ENCODE data around the gene GGTLC2.
"Not testable (repeated sequence)": the region's sequence is repeated elsewhere in the genome, so short reads cannot be mapped to it uniquely, and the experiment has no call there.

The GGTLC2 gene

GRCh38 chr22:22605074-22605404 is 39.4 kb upstream of the GGTLC2 start:
- DNase-seq (ENCODE audit: low read depth), result no peak
- no peak for TF ChIP-seq CTCF (conservative IDR thresholded peaks at IDR 0.05; ENCODE audit: low read depth, low read length)
- H3K4me3 ChIP-seq (ENCODE audit: low read depth, low read length), result no peak overlapping the region

- not testable (repeated sequence) for DNase-seq (ENCODE audit: low read depth); H3K4me3 ChIP-seq (ENCODE audit: low read depth, low read length)
Measured at GRCh38 chr22:22608022-22608421, 36.4 kb upstream of the GGTLC2 start.

- no peak for TF ChIP-seq CTCF (conservative IDR thresholded peaks at IDR 0.05; ENCODE audit: low read depth, low read length)
- peak; percentile 28 for DNase-seq (ENCODE audit: low read depth)
- no peak overlapping the region for H3K4me3 ChIP-seq (ENCODE audit: low read depth, low read length)
Measured at GRCh38 chr22:22609291-22609690, 35.1 kb upstream of the GGTLC2 start.

- no peak for TF ChIP-seq CTCF (conservative IDR thresholded peaks at IDR 0.05; ENCODE audit: low read depth, low read length)
- no peak overlapping the region for H3K4me3 ChIP-seq (ENCODE audit: low read depth, low read length)
- no peak for DNase-seq (ENCODE audit: low read depth)
Measured at GRCh38 chr22:22612516-22612915, 31.9 kb upstream of the GGTLC2 start.

GRCh38 chr22:22614065-22614464 is 30.3 kb upstream of the GGTLC2 start:
- no peak for TF ChIP-seq CTCF (conservative IDR thresholded peaks at IDR 0.05; ENCODE audit: low read depth, low read length)
- H3K4me3 ChIP-seq (ENCODE audit: low read depth, low read length), result no peak overlapping the region
- DNase-seq (ENCODE audit: low read depth), result no peak

- DNase-seq (ENCODE audit: low read depth), result peak; percentile 5
- TF ChIP-seq CTCF (conservative IDR thresholded peaks at IDR 0.05; ENCODE audit: low read depth, low read length), result no peak
- H3K4me3 ChIP-seq (ENCODE audit: low read depth, low read length), result no peak overlapping the region
Measured at GRCh38 chr22:22616636-22617035, 27.8 kb upstream of the GGTLC2 start.

GRCh38 chr22:22618448-22618847 is 26.0 kb upstream of the GGTLC2 start:
- H3K4me3 ChIP-seq (ENCODE audit: low read depth, low read length), result no peak overlapping the region
- DNase-seq (ENCODE audit: low read depth), result no peak
- no peak for TF ChIP-seq CTCF (conservative IDR thresholded peaks at IDR 0.05; ENCODE audit: low read depth, low read length)

GRCh38 chr22:22618923-22619322 is 25.5 kb upstream of the GGTLC2 start:
- no peak for DNase-seq (ENCODE audit: low read depth)
- no peak overlapping the region for H3K4me3 ChIP-seq (ENCODE audit: low read depth, low read length)
- TF ChIP-seq CTCF (conservative IDR thresholded peaks at IDR 0.05; ENCODE audit: low read depth, low read length), result no peak
